GM21576 (cell line): ENCODE results near the gene SART1.
"Not testable (repeated sequence)": the region's sequence is repeated elsewhere in the genome, so short reads cannot be mapped to it uniquely, and the experiment has no call there.

Experiments
- ATAC-seq: cut with Tn5 transposase; IDR thresholded peaks from one replicate; pipeline ENCODE4 v1.9.1; 2021; ENCODE audit warnings: mild to moderate bottlenecking, moderate library complexity; ENCODE audit not compliant: unreplicated experiment

SART1 gene

DNA sequence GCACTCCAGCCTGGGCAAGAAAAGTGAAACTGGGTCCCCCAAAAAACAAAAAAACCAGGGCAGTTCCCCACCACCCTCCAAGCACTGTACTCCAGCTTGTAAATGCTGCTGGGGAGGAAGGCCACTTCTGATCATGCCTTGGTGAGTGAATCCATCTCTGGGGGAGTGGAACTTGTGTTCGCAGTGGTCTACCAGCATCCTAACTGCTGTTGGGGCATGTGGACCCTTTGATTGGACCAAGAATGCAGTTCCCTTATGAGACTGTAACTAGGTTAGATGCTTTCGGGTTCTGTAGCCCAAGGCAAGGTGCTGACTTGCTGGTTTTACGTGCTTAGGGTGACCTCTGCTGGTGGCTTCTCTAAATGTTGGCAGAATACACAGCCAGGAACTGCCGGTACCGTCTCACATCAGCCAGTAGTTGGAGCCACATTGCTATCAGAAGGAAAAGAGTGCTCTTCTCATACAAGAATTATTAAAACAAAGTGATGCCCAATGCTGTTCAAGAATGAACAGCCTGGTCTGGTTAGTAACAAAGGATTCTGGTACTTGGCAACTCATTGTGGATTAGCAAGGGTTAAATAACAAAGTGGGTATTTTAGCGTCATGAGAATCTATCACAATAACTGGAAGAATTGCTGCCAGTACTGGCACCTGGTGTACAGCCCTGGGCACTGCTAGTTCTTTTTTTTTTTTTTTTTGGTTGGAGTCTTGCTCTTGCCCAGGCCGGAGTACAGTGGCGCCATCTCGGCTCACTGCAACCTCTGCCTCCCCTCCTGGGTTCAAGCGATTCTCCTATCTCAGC lies 27.5 kb downstream of the SART1 start:
- peak; percentile 92 for ATAC-seq

DNA sequence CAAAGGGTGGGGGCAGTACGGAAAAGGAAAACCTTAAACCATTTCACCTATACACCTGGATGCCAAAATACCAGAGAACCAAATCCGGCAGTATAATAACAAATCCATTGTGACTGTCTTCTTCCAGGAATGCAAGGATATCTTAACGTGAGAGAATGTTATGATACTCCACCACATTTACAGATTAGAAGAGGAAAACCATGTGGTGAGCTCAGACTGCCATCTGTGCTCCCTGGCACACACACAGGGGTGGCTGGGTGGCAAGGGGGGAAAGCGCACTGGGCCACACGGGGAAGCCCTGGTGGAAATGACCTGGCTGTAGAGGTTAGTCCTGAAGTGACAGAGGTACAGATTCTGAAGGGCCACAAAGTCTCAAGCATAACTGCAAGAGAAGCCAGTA lies 30.5 kb downstream of the SART1 start:
- no peak for ATAC-seq

DNA sequence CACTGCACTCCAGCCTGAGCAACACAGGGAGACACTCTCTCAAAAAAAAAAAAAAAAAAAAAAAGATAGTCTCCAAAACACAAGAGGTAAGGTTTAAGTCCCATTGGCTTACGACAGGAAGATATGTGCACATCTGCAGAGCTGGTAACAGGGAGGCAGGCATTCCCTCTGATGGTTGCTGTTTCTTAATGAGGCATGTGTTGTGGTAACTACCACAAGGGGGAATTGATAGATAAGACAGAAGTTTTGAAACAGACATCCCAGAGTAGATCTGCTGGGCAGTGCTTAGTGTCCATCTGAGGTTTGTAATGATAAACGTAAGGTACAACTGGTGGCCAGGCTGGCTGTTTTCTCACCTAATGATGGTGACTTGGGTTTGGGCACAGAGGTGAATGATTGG lies 35.8 kb downstream of the SART1 start:
- no peak for ATAC-seq

DNA sequence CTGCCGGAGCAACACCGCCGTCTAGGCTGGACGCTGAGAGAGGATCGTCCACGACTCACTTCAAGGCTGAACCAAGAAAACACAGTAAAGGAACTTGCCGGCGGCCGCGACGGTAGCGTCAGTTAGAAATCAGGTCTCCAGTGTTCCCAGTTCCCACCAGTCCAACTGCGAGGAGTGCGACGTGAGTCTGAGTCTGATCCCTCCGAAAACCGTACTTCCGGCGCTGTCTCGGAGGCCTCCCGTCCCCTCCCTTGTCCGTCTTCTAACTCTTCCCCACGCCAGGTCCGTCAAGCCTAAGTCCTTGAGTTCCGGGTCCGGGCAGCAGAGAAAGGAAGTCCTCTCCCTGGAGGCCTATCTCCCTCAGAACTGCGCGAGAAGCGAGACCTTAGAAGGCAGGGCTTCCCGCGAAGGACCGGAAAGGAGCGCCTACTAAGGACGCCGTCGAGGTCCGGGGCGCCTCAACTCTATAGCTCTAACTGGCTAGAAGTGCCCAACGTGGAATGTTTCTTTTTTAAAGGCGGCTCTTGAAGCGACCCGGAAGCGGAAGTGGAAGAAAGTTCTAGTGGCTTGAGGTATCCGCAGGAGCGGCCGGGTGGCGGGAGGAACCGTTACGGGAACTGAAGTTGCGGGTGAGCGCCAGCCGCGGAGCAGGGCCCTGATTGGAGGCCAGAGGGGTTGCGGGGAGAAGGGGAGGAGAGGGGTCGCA lies 40.6 kb downstream of the SART1 start, which contains the start of the genes BANF1 and EIF1AD:
TSS of gene BANF1 (plus strand) at position 562 of the 706 bp plus-strand sequence. CDS start 748 bp downstream, outside the sequence.
TSS of gene EIF1AD (minus strand) at position 216 of the 706 bp plus-strand sequence. CDS start 1,768 bp downstream, outside the sequence.
- ATAC-seq: peak; percentile 65

DNA sequence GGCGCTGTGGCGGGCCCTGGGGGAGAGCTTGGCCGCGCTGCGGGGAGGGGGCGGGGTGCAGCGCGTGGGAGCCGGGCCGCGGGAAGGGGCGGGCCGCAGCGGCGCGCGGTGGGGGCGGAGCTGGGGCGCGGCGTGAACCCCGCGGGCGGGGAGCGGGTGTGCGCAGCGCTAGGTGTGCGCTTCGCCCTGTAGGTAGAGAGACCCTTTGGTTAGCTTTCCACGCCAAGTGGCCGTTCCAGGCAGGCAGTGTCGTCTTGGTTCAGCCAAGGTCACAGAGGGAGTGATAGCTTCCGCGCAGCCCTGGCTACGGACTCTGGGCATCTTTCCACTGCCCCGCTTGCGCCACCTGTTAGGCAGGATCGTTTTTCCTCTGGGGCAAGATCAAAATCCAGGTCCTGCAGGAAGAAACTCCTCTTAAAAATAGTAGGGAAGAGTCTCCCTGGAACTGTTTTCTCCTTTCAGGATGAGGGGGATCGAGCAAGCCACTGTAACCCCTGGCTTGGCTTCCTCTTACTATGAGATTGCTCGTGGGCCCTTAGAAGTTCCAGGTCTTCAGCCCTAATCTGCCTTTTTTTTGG lies 41.2 kb downstream of the SART1 start:
- peak; percentile 33 for ATAC-seq

DNA sequence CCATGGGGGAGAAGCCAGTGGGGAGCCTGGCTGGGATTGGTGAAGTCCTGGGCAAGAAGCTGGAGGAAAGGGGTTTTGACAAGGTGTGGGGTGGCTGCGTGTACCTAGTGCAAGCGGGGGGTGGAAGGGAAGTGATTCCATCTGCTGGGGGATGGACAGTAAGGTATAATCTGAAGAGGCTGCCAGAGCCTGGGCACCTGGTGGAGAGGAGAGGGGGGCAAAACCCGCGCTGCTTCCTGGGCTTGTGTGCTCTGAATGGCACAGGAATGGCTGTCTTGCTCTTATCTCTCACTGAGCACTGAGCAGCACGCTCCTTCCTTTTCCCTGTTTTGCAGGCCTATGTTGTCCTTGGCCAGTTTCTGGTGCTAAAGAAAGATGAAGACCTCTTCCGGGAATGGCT lies 41.8 kb downstream of the SART1 start:
- ATAC-seq: no peak

DNA sequence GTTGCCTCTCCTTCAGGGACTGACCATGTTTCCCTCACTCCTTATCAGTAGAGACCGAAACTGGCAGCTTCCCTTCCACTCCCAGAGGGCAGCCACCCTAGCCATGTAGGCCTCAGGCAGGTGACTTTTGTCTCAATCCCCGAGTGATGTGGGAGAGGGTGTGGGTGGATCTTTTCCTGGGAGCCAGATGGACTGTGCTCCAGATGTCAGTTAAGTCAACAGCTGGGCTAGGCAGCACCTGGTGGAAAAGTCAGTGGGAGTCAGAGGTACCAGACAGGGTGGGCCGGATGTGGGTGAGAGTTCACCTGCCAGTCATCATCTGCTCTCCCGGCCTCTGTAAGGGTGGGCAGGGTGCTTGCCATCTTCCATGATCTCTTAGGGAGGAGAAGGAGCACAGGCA lies 42.7 kb downstream of the SART1 start:
- no peak for ATAC-seq

DNA sequence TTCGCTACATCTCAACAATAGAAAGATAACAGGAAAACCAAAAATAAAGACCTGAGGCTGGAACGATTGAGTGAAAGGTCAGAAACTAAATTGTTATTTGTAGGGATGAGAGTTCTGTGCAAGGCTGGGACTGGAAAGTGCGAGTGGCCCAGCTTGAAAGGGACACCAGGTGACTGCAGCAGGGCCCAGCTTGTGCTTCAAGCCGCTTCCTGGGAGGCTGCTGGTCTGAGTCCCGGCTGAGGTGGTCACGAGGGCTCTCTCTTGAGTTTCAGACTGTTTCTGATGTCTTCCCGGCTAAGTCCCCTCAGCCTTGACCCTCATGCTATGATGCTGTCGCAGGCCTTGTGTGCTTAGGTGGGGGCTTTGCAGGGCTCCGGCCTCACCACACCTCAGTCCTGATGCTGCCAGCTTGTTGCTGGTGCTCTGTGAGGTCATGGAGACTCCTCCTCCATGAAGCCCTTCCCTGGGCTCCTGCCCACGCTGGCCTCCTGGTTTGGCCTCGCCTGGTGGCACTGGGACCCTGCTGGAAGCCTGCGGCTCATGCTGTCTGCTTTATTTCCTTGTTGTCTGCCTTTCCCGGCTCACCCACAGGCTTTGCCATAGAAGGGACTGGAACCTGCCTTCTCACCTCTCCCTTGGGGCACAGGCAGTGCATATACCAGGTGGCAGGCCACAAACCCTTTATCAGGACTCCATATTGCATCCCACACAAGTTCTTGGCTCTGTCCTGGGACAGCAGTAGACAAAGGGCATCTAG lies 44.8 kb downstream of the SART1 start:
- ATAC-seq: no peak

DNA sequence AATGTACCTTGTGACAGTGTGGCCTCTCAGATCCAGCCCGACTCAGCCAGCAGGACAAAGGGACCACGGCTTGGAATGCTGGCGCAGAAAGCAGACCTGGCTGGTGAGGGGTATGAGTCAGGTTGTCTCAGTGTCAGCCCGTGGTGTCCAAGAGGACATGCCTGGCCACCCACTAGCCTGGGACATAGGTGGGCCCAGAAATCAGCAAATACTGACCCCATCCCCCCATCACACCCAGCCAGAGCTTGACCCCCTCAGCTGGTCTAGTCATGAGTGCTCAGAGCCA lies 45.3 kb downstream of the SART1 start:
- no peak for ATAC-seq

DNA sequence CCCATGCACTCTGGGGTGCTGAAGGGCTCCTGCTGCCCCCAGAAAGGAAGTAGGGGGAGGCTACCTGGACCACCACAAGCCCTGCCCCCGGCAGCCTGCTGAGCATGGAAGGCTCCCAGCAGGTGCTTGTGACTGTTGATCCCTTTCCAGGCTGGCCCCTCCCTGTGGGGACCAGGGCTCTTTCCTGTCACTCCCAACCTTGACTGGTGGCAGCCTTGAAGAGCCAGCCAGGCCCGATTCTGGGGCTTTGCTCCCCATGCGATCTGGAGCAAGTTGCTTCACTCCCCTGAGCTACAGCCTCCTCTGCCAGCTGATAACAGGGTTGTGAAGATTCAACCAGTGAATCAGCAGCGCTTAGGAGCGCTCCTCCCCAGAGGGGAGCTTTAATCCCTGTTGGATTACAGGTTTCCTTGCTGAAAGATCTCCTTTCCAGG lies 45.7 kb downstream of the SART1 start:
- no peak for ATAC-seq

DNA sequence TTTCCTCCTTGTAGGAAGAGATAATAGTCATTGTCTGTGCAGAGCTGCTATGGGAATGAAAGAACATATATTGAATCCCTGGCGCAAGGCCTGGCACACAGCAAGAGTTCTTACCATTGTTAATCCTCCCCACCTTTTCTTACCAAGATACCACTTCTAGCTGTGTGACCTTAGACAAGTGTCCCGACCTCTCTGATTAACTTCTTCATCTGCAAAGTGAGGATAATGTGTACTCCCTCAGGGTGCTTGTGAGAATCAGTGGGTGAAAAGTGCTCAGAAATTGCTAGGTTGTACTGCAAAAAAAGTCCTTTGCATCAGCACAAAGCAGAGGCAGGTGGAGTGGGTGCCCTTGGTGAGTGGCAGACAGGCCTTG lies 46.5 kb downstream of the SART1 start:
- ATAC-seq: no peak

DNA sequence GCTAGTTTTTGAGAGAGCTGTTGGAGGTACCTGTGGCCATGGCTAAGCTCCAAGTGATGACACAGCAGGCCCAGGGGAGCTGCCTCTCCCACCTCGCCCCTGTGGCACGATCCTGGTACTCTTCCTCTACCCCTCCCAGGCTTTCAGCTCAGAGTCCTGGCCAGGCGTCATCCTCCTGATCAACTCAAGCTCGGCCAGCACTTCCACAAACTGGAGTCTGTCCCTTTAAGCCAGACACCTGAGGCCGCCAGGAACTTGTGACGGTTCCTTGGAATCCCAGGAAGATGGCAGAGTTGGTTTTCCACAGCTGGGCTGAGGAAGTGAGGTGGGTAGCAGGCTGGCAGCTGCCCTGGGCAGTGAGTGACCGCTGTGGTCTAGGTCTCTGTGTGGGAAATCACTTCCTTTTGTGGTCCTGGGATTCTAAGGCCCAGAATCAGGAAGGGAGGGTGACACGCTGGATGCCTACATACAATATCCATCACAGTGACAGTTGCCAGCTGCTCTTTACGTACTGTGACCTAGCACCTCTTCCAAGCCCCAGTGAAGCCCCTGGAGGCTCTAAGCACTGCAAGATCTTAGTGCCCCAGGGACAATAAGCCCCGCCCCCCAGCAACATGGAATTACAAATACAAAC lies 47.1 kb downstream of the SART1 start:
- ATAC-seq: no peak

DNA sequence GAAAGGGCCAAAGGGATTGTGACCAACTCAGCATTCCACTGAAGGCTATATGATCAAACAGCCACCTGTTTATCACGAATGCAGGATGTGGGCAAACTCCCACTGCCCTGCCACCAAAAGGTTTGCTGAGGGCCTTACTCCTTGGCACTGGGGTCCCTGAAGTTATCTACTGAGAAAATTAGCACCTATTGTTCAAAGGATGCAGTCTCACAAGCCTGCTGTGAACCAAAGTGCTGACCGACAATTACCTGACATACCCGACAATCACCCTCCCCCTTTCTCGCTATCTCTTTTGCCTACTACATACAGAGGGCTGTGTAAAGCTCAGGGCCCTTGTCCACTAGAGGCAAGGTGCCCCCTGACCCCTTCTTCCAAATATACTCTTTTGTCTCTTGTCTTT lies 48.5 kb downstream of the SART1 start:
- ATAC-seq: not testable (repeated sequence)

DNA sequence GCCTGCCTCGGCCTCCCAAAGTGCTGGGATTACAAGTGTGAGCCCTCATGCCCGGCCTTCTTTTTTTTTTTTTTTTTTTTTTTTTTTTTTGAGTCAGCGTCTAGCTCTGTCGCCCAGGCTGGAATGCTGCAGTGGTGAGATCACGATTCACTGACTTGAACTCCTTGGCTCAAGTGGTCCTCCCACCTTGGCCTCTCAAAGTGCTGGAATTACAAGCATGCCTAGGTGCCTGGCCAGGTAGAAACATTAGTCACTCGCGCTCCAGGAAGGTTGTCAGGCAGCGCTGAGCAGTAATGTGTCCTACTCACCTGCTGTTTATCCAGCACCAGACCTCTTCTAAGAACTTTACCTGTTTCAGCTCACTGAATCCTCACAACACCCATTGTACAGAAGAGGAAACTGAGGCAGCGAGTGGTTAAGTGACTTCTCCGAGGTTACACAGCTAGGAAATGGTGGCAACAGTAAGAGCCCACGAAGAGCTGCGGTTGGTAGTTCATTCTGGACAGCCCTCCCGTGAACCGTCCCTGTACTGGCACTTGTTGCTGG lies 49.8 kb downstream of the SART1 start:
- ATAC-seq: no peak

DNA sequence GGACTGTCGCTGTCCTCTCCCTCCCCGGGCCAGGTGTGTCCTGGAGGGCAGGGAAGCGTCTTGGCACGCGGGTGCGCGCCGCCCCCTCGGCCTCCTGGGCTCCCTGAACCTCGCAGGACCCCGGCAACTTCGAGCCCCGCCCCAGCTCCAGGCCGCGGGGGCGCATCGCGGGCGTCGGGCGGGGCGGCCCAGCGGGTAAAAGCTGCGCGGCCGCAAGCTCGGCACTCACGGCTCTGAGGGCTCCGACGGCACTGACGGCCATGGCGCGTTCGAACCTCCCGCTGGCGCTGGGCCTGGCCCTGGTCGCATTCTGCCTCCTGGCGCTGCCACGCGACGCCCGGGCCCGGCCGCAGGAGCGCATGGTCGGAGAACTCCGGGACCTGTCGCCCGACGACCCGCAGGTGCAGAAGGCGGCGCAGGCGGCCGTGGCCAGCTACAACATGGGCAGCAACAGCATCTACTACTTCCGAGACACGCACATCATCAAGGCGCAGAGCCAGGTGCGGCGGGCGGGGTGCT lies 50.3 kb downstream of the SART1 start, which contains the start of gene CST6:
TSS of gene CST6 (plus strand) at position 224 of the 519 bp plus-strand sequence. CDS start at position 261, 37 bp downstream.
- ATAC-seq: no peak

DNA sequence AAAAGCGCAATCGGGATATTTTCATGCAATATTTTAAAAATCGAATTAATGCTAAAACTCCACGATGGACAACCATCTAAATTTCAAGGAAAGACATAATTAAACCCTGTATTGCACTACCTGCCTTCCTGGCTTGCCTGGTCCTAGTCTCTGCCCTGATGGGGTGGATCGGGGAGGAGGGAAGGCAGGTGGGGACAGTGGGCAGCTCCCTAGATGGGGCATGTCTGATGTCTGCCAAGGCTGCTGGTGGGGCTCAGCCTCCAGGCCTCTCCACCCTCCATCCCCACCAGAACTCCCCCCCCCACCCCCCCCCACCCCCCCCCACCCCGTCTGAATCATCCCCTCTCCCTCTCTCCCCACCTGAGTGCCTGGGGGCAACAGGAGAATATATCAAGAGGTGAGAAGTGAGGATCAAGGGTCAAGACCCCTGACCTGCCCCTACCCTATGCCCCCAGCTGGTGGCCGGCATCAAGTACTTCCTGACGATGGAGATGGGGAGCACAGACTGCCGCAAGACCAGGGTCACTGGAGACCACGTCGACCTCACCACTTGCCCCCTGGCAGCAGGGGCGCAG lies 50.9 kb downstream of the SART1 start:
- ATAC-seq: no peak

DNA sequence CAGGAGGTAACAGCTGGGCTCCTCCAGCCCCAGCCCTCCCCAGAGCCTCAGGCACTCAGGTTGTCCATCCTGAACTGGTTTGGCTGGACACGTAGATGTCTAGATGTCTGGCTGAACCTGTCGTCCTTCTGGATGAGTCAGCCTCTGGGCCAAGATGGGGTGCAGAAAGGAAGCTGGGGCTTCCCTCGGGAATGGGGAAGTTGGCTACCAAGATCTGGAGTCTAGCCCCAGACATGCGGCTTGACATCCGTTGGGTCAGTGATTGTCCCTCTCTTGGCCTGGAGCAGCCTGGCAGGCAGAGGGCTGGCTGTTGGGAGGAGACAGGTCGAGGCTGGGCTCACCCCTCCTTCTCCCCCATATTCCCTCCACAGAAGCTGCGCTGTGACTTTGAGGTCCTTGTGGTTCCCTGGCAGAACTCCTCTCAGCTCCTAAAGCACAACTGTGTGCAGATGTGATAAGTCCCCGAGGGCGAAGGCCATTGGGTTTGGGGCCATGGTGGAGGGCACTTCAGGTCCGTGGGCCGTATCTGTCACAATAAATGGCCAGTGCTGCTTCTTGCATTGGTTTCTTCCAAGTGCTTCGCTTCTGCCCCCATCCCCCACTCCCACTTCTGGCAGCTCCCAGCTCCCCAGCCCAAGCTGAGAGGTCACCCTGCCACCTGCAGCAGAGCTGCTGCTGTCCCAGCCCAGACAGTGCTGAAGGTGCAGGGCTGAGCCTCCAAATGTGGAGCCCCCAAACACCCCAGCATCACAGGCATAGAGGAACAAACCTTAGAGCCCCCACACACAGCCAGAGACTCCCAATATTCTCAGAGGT lies 51.6 kb downstream of the SART1 start:
- no peak for ATAC-seq

DNA sequence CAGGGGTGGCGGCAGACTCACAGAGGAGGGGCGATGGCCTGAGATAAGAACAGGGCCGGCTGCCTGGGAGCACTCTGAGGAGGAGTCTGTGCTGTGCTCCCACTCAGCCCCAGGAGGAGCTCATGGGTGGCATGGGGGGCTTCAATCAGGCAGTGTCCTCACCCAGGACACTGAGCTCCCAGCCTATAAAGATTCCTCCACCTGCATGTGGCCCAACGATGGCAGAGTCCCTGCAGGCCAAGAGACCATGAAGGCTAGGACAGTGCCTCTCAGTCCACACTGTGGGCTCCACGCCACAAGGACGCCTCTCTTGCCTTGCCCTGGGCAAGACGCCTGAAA lies 52.2 kb downstream of the SART1 start:
- no peak for ATAC-seq

DNA sequence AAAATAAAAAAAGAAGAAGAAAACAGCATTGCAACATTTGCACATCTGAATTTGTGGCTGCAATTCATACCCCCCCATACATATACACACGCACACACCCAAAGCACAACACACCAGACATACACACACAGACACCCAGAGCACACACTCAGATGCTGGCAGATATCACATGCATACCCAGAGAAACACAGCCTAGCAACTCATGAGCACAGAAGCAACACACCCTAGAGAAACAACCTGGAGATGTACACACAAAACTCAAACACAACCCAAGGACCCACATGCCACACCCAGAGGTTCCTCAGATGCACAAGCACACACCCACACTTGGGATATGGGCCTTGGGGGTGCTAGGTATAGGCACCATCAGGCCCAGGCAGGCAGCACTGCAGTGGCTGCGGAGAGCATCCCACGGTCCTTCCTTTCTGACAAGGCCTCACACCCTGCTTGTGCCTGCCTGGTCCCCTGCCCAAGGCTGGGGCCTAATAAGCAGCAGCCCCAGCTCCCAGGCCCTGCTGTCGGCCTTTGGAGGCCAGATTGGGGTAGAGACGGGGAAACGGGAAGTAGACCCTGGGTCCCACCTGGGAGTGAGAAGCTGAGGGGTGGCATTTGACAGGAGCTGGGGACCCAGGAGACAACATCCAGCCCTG lies 53.4 kb downstream of the SART1 start:
- ATAC-seq: no peak
